GM12864 (cell line): Measurements from ENCODE around the gene ATP2A3.

Experiments
- DNase-seq: peaks from one replicate; pipeline ENCODE4 v3.0.0-alpha.2; 2011; ENCODE audit warnings: low read depth
- H3K4me3 ChIP-seq: 2 replicates; pipeline ENCODE4 v1.5.1; 2011; ENCODE audit warnings: mild to moderate bottlenecking, low read depth, low read length, control low read depth
- CTCF ChIP-seq: IDR thresholded peaks from 2 replicates; pipeline ENCODE4 v1.5.1; 2011; ENCODE audit warnings: low read depth, mild to moderate bottlenecking, moderate library complexity, low read length, control low read depth, inconsistent platforms; ENCODE audit errors: missing control alignments

ATP2A3 gene

GRCh38 chr17:4006745-4007211 lies 42.5 kb upstream of the ATP2A3 start:
- DNase-seq, result no peak
- TF ChIP-seq CTCF, result no peak
- H3K4me3 ChIP-seq, result no peak overlapping the region

- no peak for TF ChIP-seq CTCF
- DNase-seq, result no peak
- no peak overlapping the region for H3K4me3 ChIP-seq
These were observed 41.9 kb upstream of the ATP2A3 start for GRCh38 chr17:4006165-4006589.

- TF ChIP-seq CTCF, result no peak
- H3K4me3 ChIP-seq, result no peak overlapping the region
- no peak for DNase-seq
These were observed 41.3 kb upstream of the ATP2A3 start for GRCh38 chr17:4005296-4006164.

GRCh38 chr17:4004517-4005295 lies 40.5 kb upstream of the ATP2A3 start:
- TF ChIP-seq CTCF, result peak; percentile 88
- no peak overlapping the region for H3K4me3 ChIP-seq
- no peak for DNase-seq

- no peak for TF ChIP-seq CTCF
- no peak overlapping the region for H3K4me3 ChIP-seq
- DNase-seq, result no peak
These were observed 39.5 kb upstream of the ATP2A3 start for GRCh38 chr17:4003501-4004421.

- DNase-seq, result no peak
- no peak overlapping the region for H3K4me3 ChIP-seq
- TF ChIP-seq CTCF, result no peak
These were observed 38.9 kb upstream of the ATP2A3 start for GRCh38 chr17:4003131-4003500.
